SK-N-SH (cell line): ENCODE measurements around the gene MAP3K7CL. TPM values are rescaled to one million over a fixed set of nuclear protein-coding genes. Genes with fewer than 3 reads are reported as not detected.
"Not testable (repeated sequence)": the region's sequence is repeated elsewhere in the genome, so short reads cannot be mapped to it uniquely, and the experiment has no call there.

Experiments
- CTCF ChIA-PET: fragments of 300-600, 350-600 bp; formaldehyde crosslinking; extraction: SDS; loops from one replicate; lab custom pipeline; 2021; lab: Yijun Ruan, JAX
- POLR2A ChIA-PET: fragments of 350-600 bp; sonication (Branson Sonifier 250); formaldehyde crosslinking; extraction: SDS; loops from one replicate; lab custom pipeline; 2020; ENCODE audit warnings: antibody characterized with exemption, inconsistent platforms; lab: Yijun Ruan, JAX
- DNase-seq: peaks from one replicate; pipeline ENCODE4 v3.0.0; 2012
- H2AFZ ChIP-seq: fragments of 200-600 bp; sonication (generic); 2 replicates; pipeline ENCODE4 v1.8.1; 2016; ENCODE audit warnings: antibody characterized with exemption, mild to moderate bottlenecking, low read depth
- H3F3A ChIP-seq: fragments of 200-600 bp; sonication (generic); replicated peaks from 2 replicates; pipeline ENCODE3; 2016; ENCODE audit warnings: antibody characterized with exemption, mild to moderate bottlenecking; ENCODE audit not compliant: insufficient read depth
- H3K27ac ChIP-seq, 2 experiments: fragments of 200-500 bp in 1 of 2; fragments of 200-600 bp in 1 of 2; sonication (Bioruptor generic) in 1 of 2; sonication (generic), shearing (Covaris generic) in 1 of 2; 2 replicates each; pipeline versions ENCODE4 v1.5.1 to v1.6.1; 2014 to 2016; ENCODE audit warnings: low read depth in 2 of 2, inconsistent platforms in 1 of 2, low read length in 1 of 2, mild to moderate bottlenecking in 1 of 2, mixed read lengths in 1 of 2
- H3K27me3 ChIP-seq: fragments of 200-600 bp; sonication (generic), shearing (Covaris generic); 2 replicates; pipeline ENCODE4 v1.6.1; 2016; ENCODE audit warnings: mixed run types; ENCODE audit not compliant: insufficient read depth
- H3K36me3 ChIP-seq, 2 experiments: fragments of 200-500 bp in 1 of 2; fragments of 200-600 bp in 1 of 2; sonication (Bioruptor generic) in 1 of 2; sonication (generic) in 1 of 2; replicated peaks in 1 of 2; 2 replicates each; pipeline versions ENCODE3 to v1.5.1; 2014 to 2016; ENCODE audit warnings: low read length in 1 of 2, mild to moderate bottlenecking in 1 of 2; ENCODE audit not compliant: insufficient read depth in 2 of 2, control insufficient read depth in 1 of 2
- H3K4me1 ChIP-seq, 2 experiments: fragments of 200-500 bp in 1 of 2; fragments of 200-600 bp in 1 of 2; sonication (Bioruptor generic) in 1 of 2; sonication (generic), shearing (Covaris generic) in 1 of 2; 2 replicates each; pipeline versions ENCODE4 v1.5.1 to v1.6.1; 2014 to 2016; ENCODE audit warnings: low read depth in 1 of 2, low read length in 1 of 2, mixed run types in 1 of 2; ENCODE audit not compliant: insufficient read depth in 2 of 2, control insufficient read depth in 1 of 2
- H3K4me2 ChIP-seq: fragments of 200-600 bp; sonication (generic), shearing (Covaris generic); 2 replicates; pipeline ENCODE4 v1.6.1; 2017; ENCODE audit warnings: mixed run types
- H3K4me3 ChIP-seq, 2 experiments: fragments of 200-500 bp in 1 of 2; fragments of 200-600 bp in 1 of 2; sonication (Bioruptor generic) in 1 of 2; sonication (generic), shearing (Covaris generic) in 1 of 2; 2 replicates each; pipeline versions ENCODE4 v1.5.1 to v1.8.1; 2014 to 2016; ENCODE audit warnings: low read depth in 2 of 2, inconsistent platforms in 1 of 2, low read length in 1 of 2, mild to moderate bottlenecking in 1 of 2, mixed read lengths in 1 of 2, moderate library complexity in 1 of 2
- H3K79me2 ChIP-seq: fragments of 200-600 bp; sonication (generic); 2 replicates; pipeline ENCODE4 v1.8.1; 2017; ENCODE audit warnings: mild to moderate bottlenecking; ENCODE audit not compliant: insufficient read depth
- H3K9ac ChIP-seq: fragments of 200-600 bp; sonication (generic); 2 replicates; pipeline ENCODE4 v1.6.1; 2017; ENCODE audit warnings: mixed run types
- H3K9me2 ChIP-seq: fragments of 200-600 bp; sonication (generic); 2 replicates; pipeline ENCODE4 v1.6.1; 2017; ENCODE audit warnings: mixed run types
- H3K9me3 ChIP-seq: fragments of 200-600 bp; sonication (generic); 2 replicates; pipeline ENCODE4 v1.6.1; 2017; ENCODE audit warnings: mixed run types, mild to moderate bottlenecking, moderate library complexity
- H4K20me1 ChIP-seq: fragments of 200-600 bp; sonication (generic); 2 replicates; pipeline ENCODE4 v1.6.1; 2017; ENCODE audit warnings: mild to moderate bottlenecking, mixed run types; ENCODE audit not compliant: insufficient read depth
- ELF1 ChIP-seq: IDR thresholded peaks from 2 replicates; pipeline ENCODE4 v1.4.0; 2012
- EZH2phosphoT487 ChIP-seq: fragments of 200-600 bp; sonication (generic); IDR thresholded peaks from 2 replicates; pipeline ENCODE4 v1.6.1; 2017; ENCODE audit warnings: low read depth, mixed run types, mild to moderate bottlenecking, antibody characterized with exemption, moderate library complexity, borderline replicate concordance
- FOSL2 ChIP-seq: IDR thresholded peaks from 2 replicates; pipeline ENCODE4 v1.4.0; 2012; ENCODE audit warnings: low read depth, mild to moderate bottlenecking, moderate library complexity, borderline replicate concordance
- GATA2 ChIP-seq: sonication (generic); formaldehyde crosslinking; IDR thresholded peaks from 2 replicates; pipeline ENCODE4 v1.5.0; 2020; ENCODE audit warnings: mild to moderate bottlenecking, missing genetic modification reagents
- MEF2A ChIP-seq: IDR thresholded peaks from 2 replicates; pipeline ENCODE4 v1.4.0; 2012; ENCODE audit warnings: low read depth, borderline replicate concordance
- MXI1 ChIP-seq: IDR thresholded peaks from 2 replicates; pipeline ENCODE4 v1.6.1; 2012; ENCODE audit warnings: mild to moderate bottlenecking, low read depth, low read length, improper control_type of control experiment
- NFIC ChIP-seq: IDR thresholded peaks from 2 replicates; pipeline ENCODE4 v1.4.0; 2012; ENCODE audit warnings: borderline replicate concordance
- PBX3 ChIP-seq: IDR thresholded peaks from 2 replicates; pipeline ENCODE4; 2012
- REST ChIP-seq: IDR thresholded peaks from 2 replicates; pipeline ENCODE4 v1.6.1; 2012; ENCODE audit warnings: mild to moderate bottlenecking, low read depth, low read length, moderate library complexity
- RXRA ChIP-seq: IDR thresholded peaks from 2 replicates; pipeline ENCODE4 v1.4.0; 2012; ENCODE audit warnings: low read depth, mild to moderate bottlenecking, borderline replicate concordance
- TAF1 ChIP-seq: IDR thresholded peaks from 2 replicates; pipeline ENCODE4 v1.6.1; 2012; ENCODE audit warnings: low read depth, mild to moderate bottlenecking, low read length, moderate library complexity, borderline replicate concordance
- USF1 ChIP-seq: IDR thresholded peaks from 2 replicates; pipeline ENCODE4 v1.4.0; 2012; ENCODE audit warnings: low read depth, borderline replicate concordance
- WGBS: methylation state at CpG from one replicate; pipeline ENCODE4 v1.1.6; 2017; ENCODE audit warnings: low lambda C conversion rate; 5-methylcytosine and 5-hydroxymethylcytosine counted together
- polyA plus RNA-seq, 3 experiments: library from polyadenylated mRNA; depleted of rRNA; stranded (reverse); fragments of >200 nt; gene quantifications; 2 replicates each; pipeline ENCODE4 v1.2.3, GENCODE V29; 2012
- TF ChIP-seq, protein P1 (sequence below): fragments of 200-600 bp; sonication (generic); IDR thresholded peaks from 2 replicates; pipeline ENCODE4 v1.6.1; 2017; ENCODE audit warnings: antibody characterized with exemption, mild to moderate bottlenecking, moderate library complexity

MAP3K7CL gene
- polyA plus RNA-seq, 1 of the 3 experiments (the other 2 are of a cell fraction), result 2.3 TPM

DNA sequence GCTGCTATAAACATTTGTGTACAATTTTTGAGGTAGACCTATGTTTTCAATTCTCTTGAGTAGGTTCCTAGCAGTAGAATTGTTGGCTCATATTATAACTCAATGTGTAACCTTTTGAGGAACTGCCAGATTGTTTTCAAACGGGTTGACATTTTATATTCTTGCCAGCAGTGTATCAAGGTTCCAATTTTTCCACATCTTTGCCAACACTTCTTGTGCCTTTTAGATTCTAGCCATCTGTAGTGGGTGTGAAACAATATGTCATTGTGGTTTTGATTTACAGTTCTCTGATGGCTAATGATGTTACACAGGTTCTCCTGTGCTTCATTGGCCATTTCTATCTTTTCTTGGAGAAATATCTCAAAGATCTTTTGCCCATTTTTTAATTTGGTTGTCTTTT, 36.4 kb downstream of the MAP3K7CL start:
- peaks cover 0 to 12% of the 10 kb centered on the region in 2 experiments; a peak in 2 of 4 replicates for H3K4me1 ChIP-seq
- no peak overlapping the region for H3K4me2 ChIP-seq
- H2AFZ ChIP-seq, result no peak overlapping the region
- no peaks in the 10 kb centered on the region for H3K36me3 ChIP-seq
- H3K9me3 ChIP-seq, result no peaks in the 10 kb centered on the region
- no peaks in the 10 kb centered on the region for H3K9me2 ChIP-seq
- H3K9ac ChIP-seq, result no peak overlapping the region
- ChIA-PET CTCF (no interaction called here), POLR2A (no interaction called here)
- 61% methylated on average over 1 of the region's 1 CpG for WGBS
- no peak for TF ChIP-seq FOSL2
- TF ChIP-seq PBX3, result no peak
- TF ChIP-seq NFIC, result no peak
- no peak for TF ChIP-seq EZH2phosphoT487
- TF ChIP-seq RXRA, result no peak
- TF ChIP-seq, protein P1, sequence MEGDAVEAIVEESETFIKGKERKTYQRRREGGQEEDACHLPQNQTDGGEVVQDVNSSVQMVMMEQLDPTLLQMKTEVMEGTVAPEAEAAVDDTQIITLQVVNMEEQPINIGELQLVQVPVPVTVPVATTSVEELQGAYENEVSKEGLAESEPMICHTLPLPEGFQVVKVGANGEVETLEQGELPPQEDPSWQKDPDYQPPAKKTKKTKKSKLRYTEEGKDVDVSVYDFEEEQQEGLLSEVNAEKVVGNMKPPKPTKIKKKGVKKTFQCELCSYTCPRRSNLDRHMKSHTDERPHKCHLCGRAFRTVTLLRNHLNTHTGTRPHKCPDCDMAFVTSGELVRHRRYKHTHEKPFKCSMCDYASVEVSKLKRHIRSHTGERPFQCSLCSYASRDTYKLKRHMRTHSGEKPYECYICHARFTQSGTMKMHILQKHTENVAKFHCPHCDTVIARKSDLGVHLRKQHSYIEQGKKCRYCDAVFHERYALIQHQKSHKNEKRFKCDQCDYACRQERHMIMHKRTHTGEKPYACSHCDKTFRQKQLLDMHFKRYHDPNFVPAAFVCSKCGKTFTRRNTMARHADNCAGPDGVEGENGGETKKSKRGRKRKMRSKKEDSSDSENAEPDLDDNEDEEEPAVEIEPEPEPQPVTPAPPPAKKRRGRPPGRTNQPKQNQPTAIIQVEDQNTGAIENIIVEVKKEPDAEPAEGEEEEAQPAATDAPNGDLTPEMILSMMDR, result no peak
- no peak for TF ChIP-seq ELF1
- TF ChIP-seq MXI1, result no peak
- no peaks in the 10 kb centered on the region for H3F3A ChIP-seq
- no peak overlapping the region for H3K4me3 ChIP-seq
- H3K79me2 ChIP-seq, result no peaks in the 10 kb centered on the region
- no peak overlapping the region for H3K27ac ChIP-seq
- DNase-seq, result no peak
- no peaks in the 10 kb centered on the region for H3K27me3 ChIP-seq
- no peaks in the 10 kb centered on the region for H4K20me1 ChIP-seq

DNA sequence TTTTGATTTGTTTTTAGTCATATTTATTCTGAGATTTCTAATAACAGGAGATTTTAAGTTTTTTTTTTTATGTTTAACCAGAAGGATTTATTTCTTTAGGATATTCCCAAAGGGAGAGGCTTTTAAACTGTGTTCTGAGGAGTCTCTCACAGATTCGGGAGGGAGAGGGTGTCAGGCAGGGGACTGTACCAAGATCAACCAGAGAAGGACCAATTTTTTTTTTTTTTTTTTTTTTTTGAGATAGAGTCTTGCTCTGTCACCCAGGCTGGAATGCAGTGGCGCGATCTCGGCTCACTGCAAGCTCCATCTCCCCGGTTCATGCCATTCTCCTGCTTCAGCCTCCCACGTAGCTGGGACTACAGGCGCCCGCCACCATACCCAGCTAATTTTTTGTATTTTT, 37.0 kb downstream of the MAP3K7CL start:
- H3K9me3 ChIP-seq, H3K27ac ChIP-seq, H3F3A ChIP-seq, H3K9ac ChIP-seq, POLR2A ChIA-PET, CTCF ChIA-PET, H3K9me2 ChIP-seq, H4K20me1 ChIP-seq, DNase-seq, H2AFZ ChIP-seq, H3K36me3 ChIP-seq, H3K79me2 ChIP-seq, H3K4me3 ChIP-seq, H3K4me2 ChIP-seq, H3K27me3 ChIP-seq: not testable (repeated sequence)
- H3K4me1 ChIP-seq, result peaks cover 0 to 11% of the 10 kb centered on the region in 2 experiments; a peak in 2 of 4 replicates
- 80% methylated on average over 8 of the region's 8 CpGs for WGBS

DNA sequence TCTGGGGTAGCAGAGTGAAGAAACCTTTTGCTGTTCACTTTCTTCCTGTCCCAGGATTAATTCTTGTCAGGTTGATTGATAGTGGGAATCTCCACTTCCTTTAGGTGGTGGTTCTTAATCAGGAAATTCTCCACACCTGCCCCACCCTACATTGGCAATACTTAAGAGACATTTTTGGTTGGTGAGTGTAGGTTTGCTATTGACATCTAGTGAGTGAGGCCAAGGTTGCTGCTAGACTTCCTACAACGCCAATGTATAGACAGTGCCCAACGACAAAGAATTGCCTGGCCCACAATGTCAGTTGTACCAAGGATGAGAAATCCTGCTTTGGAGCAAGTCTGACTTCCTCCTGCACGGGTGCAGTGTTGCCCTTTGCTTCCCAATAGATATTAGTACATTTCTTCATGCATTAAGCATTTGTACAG, 38.5 kb downstream of the MAP3K7CL start:
- CTCF ChIA-PET, result interaction anchor here (0.7 to 1.0 kb wide), 2 partner anchors 18 to 193 kb away, joined by 3 read pairs; no protein-coding TSS in a partner anchor
- TF ChIP-seq REST, result no peak
- TF ChIP-seq MEF2A, result no peak
- no peak for TF ChIP-seq GATA2 (CRISPR knock-in tag)
- TF ChIP-seq TAF1, result no peak
- TF ChIP-seq USF1, result no peak
- TF ChIP-seq PBX3, result no peak

More for the DNA sequence above, 38.5 kb downstream of the MAP3K7CL start:
- Histone ChIP-seq H3K9me2 (no peaks in the 10 kb centered on the region), H3F3A (peaks cover 3% of the 10 kb centered on the region), H3K9me3 (no peaks in the 10 kb centered on the region), H3K36me3 (no peaks in the 10 kb centered on the region), H3K9ac (no peak overlapping the region), H3K4me1 (no peaks in the 10 kb centered on the region; a peak in 2 of 4 replicates), H3K27ac (no peak overlapping the region), H3K4me2 (no peak overlapping the region), H2AFZ (no peak overlapping the region), H3K27me3 (no peaks in the 10 kb centered on the region), H3K79me2 (no peaks in the 10 kb centered on the region), H3K4me3 (no peak overlapping the region), H4K20me1 (no peaks in the 10 kb centered on the region)
- POLR2A ChIA-PET, result no interaction called here
- 22% methylated on average over 3 of the region's 3 CpGs for WGBS
- no peak for DNase-seq
